PC-3 (cell line): ENCODE measurements around the gene USP25.

Experiments
- EZH2 ChIP-seq: fragments of 300-600 bp; sonication (generic); IDR thresholded peaks from one replicate; pipeline ENCODE4 v1.6.1; 2017; ENCODE audit warnings: antibody characterized with exemption, mild to moderate bottlenecking, low read length; ENCODE audit not compliant: unreplicated experiment
- EZH2phosphoT487 ChIP-seq: fragments of 300-600 bp; sonication (generic); IDR thresholded peaks from 2 replicates; pipeline ENCODE4 v1.6.1; 2018; ENCODE audit warnings: mild to moderate bottlenecking, antibody characterized with exemption, low read length, borderline replicate concordance

DNA sequence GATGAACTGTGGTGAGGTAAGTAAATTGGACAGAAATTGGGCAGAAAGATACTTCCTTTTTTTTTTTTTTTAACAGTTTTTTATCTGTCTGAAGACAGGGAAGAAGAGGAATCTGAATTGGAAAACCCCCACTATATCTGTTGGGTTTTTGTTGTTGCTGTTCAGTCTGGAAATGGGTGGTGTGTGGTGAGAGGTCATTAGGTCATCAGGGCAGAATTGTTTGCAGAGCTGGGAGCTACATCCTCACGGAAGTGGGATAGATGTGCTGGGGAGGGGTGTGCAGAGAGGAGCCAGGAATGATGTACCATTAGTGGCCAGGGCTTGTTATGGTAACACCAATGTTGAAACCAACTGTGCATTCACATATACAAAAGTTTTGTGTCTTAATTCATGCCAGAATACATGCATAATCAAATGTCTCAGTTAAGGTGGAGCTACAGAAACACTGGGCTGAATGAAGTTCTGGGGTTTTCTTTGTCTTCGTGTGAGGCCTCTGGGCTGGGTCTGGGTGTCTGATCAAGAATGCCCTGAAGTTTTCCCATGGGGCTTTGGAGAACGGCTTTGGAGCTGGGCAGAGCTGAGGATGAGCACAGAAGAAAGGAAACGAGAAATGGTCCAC is 12.4 kb downstream of the USP25 start:
- no peak for TF ChIP-seq EZH2phosphoT487
- no peak for TF ChIP-seq EZH2
